ENCODE data around the gene LAMC2. TPM values are rescaled to one million over a fixed set of nuclear protein-coding genes. Genes with fewer than 3 reads are reported as not detected.

The LAMC2 gene
- total RNA-seq, 1 donor from 2014 or later = 13.3 TPM

DNA sequence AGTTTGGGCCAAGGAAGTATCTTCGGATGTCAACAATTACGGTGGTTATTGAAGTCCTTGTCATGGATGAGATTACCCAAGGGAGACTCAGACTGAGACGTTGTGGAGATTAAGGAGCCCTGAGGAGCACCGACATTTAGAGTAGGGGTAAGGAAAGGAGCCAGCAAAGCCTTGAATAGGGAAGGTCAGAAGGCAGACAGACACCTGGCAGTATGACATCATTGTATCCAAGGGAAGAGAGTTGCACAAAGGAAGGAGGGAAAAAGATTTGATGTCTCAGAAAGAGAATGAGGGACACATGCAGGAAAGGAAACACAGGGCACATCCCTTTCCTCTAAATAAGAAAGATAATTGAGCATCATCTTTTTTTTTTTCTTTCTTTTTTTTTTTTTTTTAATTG, 11.7 kb downstream of the LAMC2 start:
- Histone ChIP-seq H3K4me1 (no peaks in the 10 kb centered on the region), H3K27ac (no peak overlapping the region), H3K9me3 (no peaks in the 10 kb centered on the region), H3K36me3 (no peaks in the 10 kb centered on the region), H3K4me3 (no peak overlapping the region), H3K27me3 (no peaks in the 10 kb centered on the region)
- TF ChIP-seq, protein P1, sequence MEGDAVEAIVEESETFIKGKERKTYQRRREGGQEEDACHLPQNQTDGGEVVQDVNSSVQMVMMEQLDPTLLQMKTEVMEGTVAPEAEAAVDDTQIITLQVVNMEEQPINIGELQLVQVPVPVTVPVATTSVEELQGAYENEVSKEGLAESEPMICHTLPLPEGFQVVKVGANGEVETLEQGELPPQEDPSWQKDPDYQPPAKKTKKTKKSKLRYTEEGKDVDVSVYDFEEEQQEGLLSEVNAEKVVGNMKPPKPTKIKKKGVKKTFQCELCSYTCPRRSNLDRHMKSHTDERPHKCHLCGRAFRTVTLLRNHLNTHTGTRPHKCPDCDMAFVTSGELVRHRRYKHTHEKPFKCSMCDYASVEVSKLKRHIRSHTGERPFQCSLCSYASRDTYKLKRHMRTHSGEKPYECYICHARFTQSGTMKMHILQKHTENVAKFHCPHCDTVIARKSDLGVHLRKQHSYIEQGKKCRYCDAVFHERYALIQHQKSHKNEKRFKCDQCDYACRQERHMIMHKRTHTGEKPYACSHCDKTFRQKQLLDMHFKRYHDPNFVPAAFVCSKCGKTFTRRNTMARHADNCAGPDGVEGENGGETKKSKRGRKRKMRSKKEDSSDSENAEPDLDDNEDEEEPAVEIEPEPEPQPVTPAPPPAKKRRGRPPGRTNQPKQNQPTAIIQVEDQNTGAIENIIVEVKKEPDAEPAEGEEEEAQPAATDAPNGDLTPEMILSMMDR (IDR thresholded peaks at IDR 0.05) = no peak
- TF ChIP-seq POLR2A (IDR thresholded peaks at IDR 0.05) = no peak
- TF ChIP-seq POLR2AphosphoS5 (IDR thresholded peaks at IDR 0.05; ENCODE audit: insufficient read depth in 1 of 2, low read depth in 1 of 2) = no peak
- DNase-seq (ENCODE audit: extremely low spot score in 2 of 2) = no peak
- intact Hi-C loops (cut with DNase I) = no loop called here

DNA sequence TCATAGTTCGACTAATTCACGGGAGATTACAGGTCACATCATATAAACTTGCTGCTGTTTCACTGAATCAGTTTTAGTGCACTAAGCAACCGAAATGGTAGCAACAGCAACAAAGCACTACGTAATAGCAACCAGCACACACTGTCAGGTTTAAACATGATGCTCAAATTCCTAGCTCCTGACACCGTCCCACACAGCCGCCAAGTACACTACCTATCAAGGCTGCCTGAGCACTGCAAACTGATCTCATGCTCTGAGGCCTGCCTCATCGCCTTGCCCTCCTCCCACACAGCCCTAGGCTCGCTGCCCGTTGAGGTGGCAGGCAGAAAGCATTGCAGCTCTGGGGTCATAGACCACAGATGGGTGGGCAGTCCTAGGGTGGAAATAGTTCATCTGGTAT, 12.4 kb downstream of the LAMC2 start:
- peak overlapping the region; percentile 13 for H3K27ac ChIP-seq

DNA sequence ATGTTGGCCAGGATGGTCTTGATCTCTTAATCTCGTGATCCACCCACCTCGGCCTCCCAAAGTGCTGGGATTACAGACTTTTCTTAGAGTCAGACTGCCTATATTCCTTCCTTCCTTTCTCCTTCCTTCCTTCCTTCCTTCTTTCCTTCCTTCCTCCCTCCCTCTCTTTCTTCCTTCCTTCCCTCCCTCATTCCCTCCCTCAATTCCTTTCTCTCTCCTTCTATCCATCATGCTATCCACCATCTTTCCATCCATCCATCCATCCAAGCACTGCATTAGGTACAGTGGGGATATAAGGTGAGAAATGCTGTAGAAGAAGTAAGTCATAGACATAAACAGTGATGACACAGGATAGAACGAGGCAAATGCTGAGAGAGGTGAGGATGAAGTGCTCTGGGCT, 13.2 kb downstream of the LAMC2 start:
- Histone ChIP-seq H3K4me3 (no peak overlapping the region), H3K27ac (no peak overlapping the region), H3K9me3 (no peaks in the 10 kb centered on the region), H3K36me3 (no peaks in the 10 kb centered on the region), H3K4me1 (no peaks in the 10 kb centered on the region), H3K27me3 (no peaks in the 10 kb centered on the region)
- no peak for TF ChIP-seq POLR2A (IDR thresholded peaks at IDR 0.05)
- TF ChIP-seq, protein P1 (IDR thresholded peaks at IDR 0.05) = no peak
- no peak for TF ChIP-seq POLR2AphosphoS5 (IDR thresholded peaks at IDR 0.05; ENCODE audit: insufficient read depth in 1 of 2, low read depth in 1 of 2)
- no peak for DNase-seq (ENCODE audit: extremely low spot score in 2 of 2)
- intact Hi-C loops (cut with DNase I) = no loop called here

More for the DNA sequence above, 12.4 kb downstream of the LAMC2 start:
- Histone ChIP-seq H3K9me3 (no peaks in the 10 kb centered on the region), H3K27me3 (no peaks in the 10 kb centered on the region), H3K36me3 (no peaks in the 10 kb centered on the region), H3K4me1 (no peaks in the 10 kb centered on the region), H3K4me3 (no peak overlapping the region)
- TF ChIP-seq POLR2AphosphoS5 (IDR thresholded peaks at IDR 0.05; ENCODE audit: insufficient read depth in 1 of 2, low read depth in 1 of 2) = peak; percentile 59 to 88
- no peak for TF ChIP-seq POLR2A (IDR thresholded peaks at IDR 0.05)
- intact Hi-C loops (cut with DNase I) = no loop called here
- peak in 1 of 2 donors; percentile 92 for DNase-seq (ENCODE audit: extremely low spot score in 2 of 2)

DNA sequence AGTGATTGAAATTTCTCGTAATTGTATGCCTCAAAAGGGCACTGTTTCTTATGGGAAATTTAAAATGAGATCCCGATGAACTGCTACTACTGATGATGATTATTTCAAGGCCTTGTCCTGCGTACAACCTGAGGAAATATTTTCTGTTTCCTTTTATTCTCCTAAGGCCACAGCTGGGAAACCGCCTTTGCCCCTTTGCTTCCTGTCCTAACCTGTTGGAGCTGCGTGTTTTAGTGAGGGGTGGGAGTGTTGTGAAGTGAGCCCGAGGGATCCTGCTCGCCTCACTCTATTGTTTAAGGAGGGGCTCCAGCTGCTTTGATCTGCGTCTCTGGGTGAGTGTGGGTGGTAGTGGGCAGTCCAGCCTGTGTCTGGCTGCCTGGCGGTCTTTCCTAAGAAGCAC, 14.4 kb downstream of the LAMC2 start:
- intact Hi-C loops (cut with DNase I) = no loop called here
- DNase-seq (ENCODE audit: extremely low spot score in 2 of 2) = no peak
- Histone ChIP-seq H3K27me3 (no peaks in the 10 kb centered on the region), H3K36me3 (no peaks in the 10 kb centered on the region), H3K4me1 (peaks cover 8% of the 10 kb centered on the region), H3K9me3 (no peaks in the 10 kb centered on the region), H3K27ac (no peak overlapping the region), H3K4me3 (no peak overlapping the region)
- TF ChIP-seq, protein P1 (IDR thresholded peaks at IDR 0.05) = no peak
- TF ChIP-seq POLR2AphosphoS5 (IDR thresholded peaks at IDR 0.05; ENCODE audit: insufficient read depth in 1 of 2, low read depth in 1 of 2) (no peak), POLR2A (IDR thresholded peaks at IDR 0.05) (no peak)

DNA sequence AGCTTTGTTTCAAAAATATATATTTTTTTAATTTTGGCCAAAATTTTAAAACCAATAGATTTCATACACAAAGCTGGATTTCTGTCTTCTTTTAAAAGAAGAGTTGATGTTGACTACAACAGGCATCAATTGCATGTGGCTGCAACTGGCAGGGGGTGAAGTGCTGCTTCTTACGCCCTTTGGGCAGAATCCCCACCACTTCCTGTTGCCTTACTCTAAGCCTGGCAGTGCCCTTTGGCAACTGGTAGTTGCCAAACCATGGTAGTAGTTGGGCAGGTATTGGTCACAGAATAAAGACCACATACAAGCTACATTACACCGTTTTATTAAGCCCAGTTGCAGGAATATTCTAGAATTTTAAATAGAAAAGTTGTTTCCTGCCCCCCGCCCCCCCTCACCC, 17.0 kb downstream of the LAMC2 start:
- no peak overlapping the region for H3K4me3 ChIP-seq
- H3K4me1 ChIP-seq = peaks cover 13% of the 10 kb centered on the region
- H3K36me3 ChIP-seq = no peaks in the 10 kb centered on the region
- no peak overlapping the region for H3K27ac ChIP-seq
- H3K9me3 ChIP-seq = no peaks in the 10 kb centered on the region
- H3K27me3 ChIP-seq = no peaks in the 10 kb centered on the region
- DNase-seq (ENCODE audit: extremely low spot score in 2 of 2) = no peak
- intact Hi-C loops (cut with DNase I) = no loop called here
- TF ChIP-seq, protein P1 (IDR thresholded peaks at IDR 0.05) = no peak
- no peak for TF ChIP-seq POLR2AphosphoS5 (IDR thresholded peaks at IDR 0.05; ENCODE audit: insufficient read depth in 1 of 2, low read depth in 1 of 2)
- TF ChIP-seq POLR2A (IDR thresholded peaks at IDR 0.05) = no peak

Data from vagina (tissue), 2 donors.